Hepatocyte (in vitro differentiated cells): Measurements from ENCODE around the gene PKN1.

Experiments
- EZH2 ChIP-seq: fragments of 200-600 bp; sonication (generic); IDR thresholded peaks from 2 replicates; pipeline ENCODE4 v1.6.1; 2016; ENCODE audit warnings: antibody characterized with exemption, mild to moderate bottlenecking, borderline replicate concordance
- EZH2phosphoT487 ChIP-seq: fragments of 200-600 bp; sonication (generic); IDR thresholded peaks from one replicate; pipeline ENCODE4 v1.6.1; 2018; ENCODE audit warnings: antibody characterized with exemption, mild to moderate bottlenecking, low read depth, moderate library complexity; ENCODE audit not compliant: unreplicated experiment, severe bottlenecking
- TF ChIP-seq, protein P1 (sequence below): fragments of 200-600 bp; sonication (generic); IDR thresholded peaks from 2 replicates; pipeline ENCODE4 v1.5.1; 2016; ENCODE audit warnings: antibody characterized with exemption, mild to moderate bottlenecking; ENCODE audit not compliant: poor library complexity

DNA sequence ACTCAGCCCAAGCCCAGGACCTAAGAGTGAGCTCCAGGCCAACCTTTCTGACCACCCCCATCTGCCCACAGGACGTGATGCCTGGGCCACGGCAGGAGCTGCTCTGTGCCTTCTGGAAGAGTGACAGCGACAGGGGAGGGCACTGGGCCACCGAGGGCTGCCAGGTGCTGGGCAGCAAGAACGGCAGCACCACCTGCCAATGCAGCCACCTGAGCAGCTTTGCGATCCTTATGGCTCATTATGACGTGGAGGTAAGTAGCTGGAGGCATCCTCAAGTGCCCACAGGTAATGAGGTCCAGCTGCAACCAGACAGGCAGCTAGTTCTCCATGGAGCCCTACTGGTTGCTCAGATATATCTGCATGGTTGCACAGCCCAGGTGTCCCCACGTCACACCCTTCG lies 28.8 kb upstream of the PKN1 start:
- TF ChIP-seq, protein P1, sequence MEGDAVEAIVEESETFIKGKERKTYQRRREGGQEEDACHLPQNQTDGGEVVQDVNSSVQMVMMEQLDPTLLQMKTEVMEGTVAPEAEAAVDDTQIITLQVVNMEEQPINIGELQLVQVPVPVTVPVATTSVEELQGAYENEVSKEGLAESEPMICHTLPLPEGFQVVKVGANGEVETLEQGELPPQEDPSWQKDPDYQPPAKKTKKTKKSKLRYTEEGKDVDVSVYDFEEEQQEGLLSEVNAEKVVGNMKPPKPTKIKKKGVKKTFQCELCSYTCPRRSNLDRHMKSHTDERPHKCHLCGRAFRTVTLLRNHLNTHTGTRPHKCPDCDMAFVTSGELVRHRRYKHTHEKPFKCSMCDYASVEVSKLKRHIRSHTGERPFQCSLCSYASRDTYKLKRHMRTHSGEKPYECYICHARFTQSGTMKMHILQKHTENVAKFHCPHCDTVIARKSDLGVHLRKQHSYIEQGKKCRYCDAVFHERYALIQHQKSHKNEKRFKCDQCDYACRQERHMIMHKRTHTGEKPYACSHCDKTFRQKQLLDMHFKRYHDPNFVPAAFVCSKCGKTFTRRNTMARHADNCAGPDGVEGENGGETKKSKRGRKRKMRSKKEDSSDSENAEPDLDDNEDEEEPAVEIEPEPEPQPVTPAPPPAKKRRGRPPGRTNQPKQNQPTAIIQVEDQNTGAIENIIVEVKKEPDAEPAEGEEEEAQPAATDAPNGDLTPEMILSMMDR = no peak
- no peak for TF ChIP-seq EZH2
- TF ChIP-seq EZH2phosphoT487 = no peak
